Stimulated activated CD4-positive, alpha-beta T cell treated with anti-CD3 and anti-CD28 coated beads, Interleukin-4, amount 100 ng/mL, for 48 hours (primary cell): Measurements from ENCODE around the gene GRIN1.

ENCODE experiments used
- DNase-seq, 2 donors: peaks; one replicate each; pipeline ENCODE4 v3.0.0-alpha.2; 2020; ENCODE audit warnings: low read depth in 2 of 2

GRIN1 gene

DNA sequence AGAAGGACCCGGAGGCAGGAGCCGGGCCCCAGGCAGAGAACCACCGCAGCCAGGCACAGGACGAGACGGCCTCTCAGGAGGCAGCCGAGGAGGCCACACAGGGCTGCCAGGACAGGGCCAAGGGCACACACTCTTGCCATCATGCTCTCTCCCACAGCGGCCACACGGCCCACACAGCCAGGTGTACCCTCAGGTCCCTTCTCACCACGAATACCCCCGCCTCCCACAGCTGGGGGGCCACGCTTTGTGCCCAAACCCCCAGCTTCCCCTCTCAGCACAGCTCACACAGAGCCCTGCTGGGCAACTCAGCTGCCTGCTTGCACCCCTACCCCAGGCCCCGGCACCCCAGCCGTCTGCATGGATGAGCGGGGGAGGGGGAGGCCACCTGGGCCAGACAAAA lies 54.8 kb downstream of the GRIN1 start:
- no peak for DNase-seq

DNA sequence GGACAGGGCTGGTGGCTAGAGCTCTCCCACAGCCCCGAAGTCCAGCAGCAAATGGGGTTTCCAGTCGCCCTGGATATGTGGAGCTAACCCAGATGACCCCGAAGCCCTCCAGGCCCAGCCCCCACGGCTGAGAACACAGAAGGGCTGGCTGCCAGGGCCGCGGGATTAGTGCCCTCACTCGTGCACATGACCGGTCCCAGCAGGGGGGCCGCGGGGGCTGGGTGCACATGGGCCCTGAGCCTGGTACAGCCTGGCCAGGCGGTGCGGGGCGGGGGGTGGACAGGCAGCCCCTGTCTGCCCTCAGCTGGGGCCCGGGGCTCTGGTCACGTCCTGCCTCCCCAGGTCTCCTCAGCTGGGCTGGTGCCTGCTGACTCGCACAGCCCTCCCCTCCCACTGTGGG lies 55.4 kb downstream of the GRIN1 start:
- no peak for DNase-seq

DNA sequence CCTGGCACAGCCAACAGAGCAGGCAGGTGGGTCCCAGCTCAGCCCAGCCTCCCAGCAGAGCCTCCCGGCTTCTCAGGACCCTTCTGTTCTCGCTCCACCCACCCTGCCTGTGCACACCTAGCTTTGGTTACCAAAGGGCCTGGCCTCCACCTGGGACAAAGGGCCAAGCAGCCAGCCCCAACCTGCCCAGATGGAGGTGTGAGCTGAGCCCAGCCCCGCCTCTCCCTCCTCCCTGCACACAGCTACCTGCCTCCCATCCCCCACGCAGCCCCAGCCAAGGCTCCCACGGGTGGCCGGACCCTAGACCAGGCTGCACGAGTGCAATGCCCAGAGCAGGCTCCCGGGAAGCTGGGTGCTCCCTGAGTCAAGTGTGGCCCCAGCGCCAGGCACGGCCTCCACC lies 56.0 kb downstream of the GRIN1 start:
- DNase-seq: no peak

DNA sequence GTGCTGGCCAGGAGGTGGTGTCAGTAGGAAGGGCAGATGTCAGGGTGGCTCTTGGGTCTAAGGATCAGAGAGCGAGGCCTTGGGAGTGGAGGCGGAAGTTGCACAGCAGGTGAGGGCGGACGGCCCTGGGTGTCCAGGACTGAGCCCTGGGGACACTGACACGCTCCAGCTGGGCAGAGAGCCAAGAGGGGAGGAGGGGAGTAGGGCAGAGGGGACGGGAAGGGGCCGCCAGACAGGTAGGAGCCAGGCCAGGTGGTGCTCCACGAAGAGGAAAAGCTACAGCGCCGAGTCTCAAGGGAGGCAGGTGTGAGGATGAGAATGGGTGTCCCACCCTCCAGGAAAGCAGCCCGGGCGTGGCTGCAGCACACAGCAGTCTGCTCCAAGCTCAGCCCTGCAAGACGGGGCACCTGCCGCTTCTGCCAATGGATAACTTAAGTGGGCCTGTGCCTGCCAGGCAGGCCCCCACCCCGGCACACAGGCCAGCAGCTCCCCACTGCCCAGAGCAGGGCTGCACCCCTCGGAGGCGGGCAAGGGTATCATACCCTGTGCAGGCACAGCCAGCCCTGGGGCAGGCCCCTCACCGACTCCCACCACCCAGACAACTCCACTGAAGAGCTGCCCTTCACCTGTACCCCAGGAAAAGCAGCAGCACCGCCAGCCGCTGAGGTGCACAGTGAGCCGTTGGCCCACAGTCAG lies 56.7 kb downstream of the GRIN1 start:
- DNase-seq: no peak

DNA sequence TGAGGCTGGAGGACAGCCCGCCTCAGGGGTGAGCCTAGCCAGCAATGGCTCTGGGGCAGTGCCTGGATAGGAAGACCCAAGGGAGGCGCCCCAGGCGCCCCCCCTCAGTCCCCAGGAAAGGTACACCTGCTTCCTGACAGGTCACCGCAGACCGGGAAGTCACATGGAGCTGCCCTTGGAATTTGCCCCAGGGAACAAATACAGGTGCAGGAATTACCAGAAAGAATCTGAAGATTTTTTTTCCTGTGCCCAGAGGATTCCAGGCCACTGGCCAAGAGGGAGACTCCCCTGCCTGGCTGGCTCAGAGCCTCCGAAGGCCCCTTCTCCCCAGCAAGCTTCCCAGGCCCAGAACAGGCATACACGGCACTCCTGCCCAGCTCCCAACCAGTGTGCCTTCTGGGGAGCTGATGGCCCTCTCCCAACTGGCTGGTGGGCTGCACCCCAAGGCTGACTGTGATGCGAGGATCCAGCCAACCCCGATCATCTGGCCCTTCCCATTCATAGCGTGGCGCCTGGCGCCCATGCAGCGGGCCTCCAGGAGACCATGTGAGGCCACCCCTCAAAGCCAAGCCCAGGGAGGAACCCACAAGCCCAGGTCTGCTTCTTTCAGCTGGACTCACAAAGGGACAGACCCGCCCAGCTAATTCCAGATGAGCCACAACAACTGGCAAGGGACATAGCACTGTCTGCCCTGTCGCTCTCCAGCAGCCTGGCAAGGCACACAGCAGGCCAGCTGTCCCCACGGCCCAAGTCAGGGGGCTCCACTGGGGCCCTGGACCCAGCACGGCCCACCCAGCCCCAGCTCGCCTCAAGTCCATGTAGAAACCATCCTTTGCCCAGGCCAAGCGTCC lies 59.3 kb downstream of the GRIN1 start:
- no peak for DNase-seq

DNA sequence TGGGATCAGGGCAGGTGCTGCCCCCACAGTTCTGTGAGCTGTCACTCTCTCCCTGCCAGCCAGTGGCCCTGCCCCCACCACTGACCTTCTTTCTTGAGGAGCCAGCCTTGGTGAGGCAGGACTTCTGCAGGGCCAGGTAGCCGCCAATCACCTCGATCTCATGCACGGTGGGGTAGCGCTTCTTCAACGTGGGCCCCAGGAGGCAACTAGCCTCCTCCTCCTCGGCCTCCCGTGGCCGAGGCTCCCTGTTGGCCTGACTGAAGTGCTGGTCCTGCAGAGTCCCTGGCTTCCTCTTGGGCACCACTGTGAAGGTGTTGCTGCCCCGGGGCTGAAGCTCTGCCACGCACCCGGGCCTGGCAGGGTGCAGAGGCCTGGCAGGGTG lies 59.9 kb downstream of the GRIN1 start:
- DNase-seq: no peak

DNA sequence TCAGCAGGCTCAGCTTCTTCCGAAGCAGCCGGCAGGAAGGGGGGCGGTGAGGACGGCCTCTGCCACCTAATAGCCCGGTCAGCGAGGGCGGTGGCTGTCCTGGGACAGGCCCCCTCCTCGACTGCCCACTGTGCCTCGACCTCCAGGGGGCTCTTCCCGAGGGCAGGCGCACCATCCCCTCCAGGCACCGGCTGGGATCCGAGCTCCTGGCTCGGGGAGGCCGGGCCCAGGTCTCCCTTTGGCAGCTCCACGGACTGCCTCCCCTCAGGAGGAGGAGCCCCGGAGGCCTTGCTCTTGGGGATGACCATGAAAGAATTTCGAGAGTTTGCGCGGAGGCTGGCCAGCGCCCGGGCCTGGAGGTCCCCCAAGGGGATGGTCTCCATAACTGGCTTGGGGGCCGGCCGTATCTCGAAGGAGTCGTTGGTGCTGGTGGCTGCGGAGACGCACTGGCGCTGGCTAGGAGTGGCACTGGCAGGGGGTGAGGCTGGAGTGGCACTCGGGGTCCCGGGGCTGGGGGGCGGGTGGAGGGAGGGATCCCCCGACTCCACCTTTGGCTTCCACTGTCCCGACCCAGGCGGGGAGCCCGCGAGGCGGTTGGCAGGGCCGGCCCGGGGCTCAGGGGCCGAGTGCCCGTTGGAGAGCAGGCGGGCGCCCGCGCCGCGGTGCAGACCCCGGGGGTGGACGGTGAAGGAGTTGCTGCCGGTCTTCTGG lies 60.6 kb downstream of the GRIN1 start:
- no peak for DNase-seq

DNA sequence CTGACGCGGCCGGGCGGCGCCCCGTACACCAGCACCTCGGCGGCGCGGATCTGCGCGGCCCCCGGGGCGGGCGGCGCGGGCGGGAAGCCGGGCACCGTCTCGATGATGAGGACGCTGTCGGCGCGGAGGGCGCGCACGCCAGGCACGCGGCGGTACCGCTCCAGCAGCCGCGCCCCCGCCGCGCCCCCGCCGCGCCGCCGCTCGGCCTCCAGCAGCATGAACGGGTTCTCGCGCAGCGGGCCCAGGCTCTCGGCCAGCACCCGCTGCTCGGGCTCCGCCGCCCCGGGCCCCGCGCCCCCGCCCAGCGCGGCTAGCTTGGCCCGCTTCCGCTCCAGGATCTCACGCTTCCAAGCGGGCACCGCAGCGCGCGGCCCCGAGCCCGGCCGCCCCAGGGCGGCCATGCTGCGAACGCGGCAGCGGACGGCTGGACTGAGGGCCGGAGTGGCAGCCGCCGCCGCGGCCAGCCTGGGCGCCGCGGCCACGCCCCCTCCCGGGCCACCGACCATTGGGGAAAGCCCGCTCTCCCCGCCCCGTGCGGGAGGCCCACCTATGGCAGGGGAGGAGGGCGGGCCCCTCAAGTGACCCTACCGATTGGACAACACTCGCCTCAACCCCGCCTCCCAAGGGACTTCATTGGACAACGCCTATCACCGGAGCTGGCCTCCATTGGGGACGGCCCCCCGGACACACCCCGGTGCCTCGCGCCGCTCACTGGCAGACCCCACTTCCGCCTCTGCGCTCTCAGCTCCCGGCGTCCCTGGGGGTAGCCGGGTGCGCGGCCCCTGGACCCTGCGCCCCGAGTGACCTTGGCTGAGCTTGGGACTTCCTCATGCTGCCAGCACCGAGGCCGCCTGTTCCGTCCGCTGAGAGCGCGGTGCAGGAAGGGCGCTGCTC lies 61.6 kb downstream of the GRIN1 start, which contains the start of gene TPRN:
Gene TPRN (minus strand): TSS at position 431 of the 894 bp plus-strand sequence. CDS start 30 bp downstream, at position 401.
- DNase-seq: peak; percentile 96 to 99

DNA sequence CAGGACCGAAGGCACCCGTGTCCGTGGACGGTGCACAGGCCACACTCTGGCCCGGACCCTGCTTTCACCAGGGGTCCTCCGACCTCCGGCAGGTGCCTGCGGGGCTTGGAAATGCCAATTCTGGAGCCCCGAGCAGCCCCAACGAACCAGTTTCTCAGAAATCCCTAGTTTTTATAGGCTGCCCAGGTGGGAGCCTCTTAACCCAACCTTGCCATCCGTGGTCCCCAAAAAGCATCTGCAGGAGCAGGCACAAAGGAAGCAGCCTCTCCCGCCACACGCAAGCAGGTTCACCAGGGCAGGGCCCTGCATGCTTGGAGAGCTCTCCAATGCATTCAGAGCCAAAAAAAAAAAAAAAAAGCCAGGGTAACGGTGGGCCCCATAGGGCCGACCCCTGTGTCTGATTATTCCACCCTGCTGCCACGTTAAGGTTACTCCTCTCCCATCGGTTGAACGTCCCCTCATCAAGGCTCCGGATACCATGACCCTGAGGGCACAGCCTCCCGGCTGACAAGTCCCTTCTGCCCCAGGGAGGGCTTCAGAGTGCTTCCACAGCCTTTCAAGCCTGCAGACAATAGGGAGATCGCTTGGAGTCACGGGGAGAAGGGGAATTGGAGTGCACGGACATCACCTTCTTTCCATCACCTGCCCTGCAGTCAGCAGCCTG lies 62.4 kb downstream of the GRIN1 start:
- no peak for DNase-seq

DNA sequence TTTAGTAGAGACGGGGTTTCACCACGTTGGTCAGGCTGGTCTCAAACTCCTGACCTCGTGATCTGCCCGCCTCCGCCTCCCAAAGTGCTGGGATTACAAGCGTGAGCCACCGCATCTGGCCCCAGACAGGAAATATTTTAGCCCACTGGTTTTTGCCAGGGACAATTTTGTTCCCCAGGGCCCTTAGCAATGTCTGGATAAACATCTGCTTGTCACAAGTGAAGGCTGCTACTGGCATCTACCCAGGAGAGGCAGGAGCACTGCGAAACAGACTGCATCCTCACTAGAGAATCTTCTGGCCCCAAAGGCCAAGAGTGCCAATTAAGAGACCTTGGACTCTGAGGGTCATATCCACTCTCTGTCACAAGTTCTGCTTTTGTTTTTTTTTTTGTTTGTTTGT lies 64.0 kb downstream of the GRIN1 start:
- DNase-seq: no peak

DNA sequence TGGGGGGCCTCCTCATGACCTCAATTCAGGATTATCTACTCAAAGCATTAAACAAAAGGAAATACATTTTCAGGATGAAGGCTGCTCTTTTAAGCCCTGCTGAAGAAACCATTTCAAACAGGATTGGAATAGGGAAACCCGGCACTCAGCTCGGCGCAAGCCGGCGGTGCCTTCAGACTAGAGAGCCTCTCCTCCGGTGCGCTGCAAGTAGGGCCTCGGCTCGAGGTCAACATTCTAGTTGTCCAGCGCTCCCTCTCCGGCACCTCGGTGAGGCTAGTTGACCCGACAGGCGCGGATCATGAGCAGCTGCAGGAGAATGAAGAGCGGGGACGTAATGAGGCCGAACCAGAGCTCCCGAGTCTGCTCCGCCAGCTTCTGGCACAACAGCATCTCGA lies 65.8 kb downstream of the GRIN1 start:
- DNase-seq: no peak

DNA sequence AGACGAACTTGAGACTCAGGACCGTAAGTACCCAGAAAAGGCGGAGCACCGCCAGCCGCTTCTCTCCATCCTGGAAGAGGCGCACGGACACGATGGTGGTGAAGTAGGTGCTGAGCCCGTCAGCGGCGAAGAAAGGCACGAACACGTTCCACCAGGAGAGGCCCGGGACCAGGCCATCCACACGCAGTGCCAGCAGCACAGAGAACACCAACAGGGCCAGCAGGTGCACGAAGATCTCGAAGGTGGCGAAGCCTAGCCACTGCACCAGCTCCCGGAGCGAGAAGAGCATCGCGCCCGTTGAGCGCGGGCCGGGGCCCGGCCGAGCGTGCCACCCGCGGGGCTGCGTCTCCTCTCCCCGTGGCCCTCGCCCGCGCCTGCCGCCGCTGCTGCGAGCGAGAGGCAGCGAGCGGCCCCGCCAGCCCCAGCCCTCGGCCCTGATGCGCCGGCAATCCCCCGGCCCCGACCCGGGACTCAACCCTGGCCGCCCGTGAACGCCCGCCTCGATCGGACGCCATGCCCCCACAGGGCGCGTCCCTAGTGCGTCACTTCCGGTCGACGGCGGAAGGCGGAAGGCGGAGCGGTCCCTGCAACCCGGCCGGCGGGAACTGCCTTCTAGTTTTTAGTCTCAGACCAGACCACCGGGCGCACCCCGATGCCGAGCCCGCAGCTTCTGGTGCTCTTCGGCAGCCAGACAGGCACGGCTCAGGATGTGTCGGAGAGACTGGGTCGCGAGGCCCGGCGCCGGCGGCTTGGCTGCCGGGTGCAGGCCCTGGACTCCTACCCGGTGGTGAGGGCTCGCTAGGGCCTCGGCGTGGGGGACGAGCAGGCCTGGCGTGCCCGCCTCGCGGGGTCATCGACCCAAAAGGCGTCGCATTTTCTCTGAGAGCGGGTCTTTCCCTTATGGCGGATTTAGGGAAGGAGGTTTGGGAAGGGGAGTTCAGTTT lies 66.4 kb downstream of the GRIN1 start, which contains the start of the genes NDOR1 and TMEM203:
Gene NDOR1 (plus strand): TSS at position 575 of the 944 bp plus-strand sequence. CDS start 78 bp downstream, at position 653.
Gene TMEM203 (minus strand): TSS at position 523 of the 944 bp plus-strand sequence. CDS start 234 bp downstream, at position 289.
- DNase-seq: peak; percentile 93 to 94

DNA sequence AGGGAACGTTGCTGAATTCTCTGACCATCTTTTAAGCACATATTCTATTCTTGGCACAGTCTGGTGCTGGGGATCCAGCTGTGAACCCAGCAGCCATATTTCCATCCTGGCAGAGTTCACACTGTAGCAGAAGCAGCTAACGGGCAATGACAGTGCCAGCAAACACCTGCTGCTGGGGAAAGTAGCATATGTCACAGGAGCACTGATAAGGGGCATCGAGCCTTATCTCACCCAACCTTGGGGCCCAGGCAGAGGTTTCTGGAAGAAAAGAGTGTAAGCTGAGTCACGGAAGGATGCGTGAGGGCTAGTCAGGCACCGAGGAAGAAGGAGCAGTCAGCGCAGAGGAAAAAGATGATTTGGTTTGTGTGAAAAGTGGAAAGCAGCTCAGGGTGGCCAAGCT lies 67.6 kb downstream of the GRIN1 start:
- DNase-seq: no peak

DNA sequence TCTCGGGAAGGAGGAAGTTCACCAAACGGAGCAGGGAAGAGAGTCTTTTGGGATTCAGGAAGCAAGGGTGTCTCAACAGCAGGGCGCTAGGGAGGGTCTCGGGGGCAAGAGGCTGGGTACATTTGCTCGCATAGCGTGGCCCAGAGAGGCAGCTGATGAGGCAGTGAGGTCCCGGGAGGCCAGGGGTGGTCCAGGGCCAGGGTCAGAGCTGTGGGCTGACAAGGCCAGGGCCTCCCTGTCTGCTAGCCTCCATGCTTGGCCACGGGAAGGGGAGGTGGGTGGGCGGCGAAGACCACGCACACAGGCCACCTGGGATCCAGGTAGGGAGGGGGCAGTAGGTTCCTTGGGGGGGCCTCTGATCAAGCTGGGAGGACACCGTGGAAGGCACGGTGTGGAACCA lies 72.6 kb downstream of the GRIN1 start:
- no peak for DNase-seq

DNA sequence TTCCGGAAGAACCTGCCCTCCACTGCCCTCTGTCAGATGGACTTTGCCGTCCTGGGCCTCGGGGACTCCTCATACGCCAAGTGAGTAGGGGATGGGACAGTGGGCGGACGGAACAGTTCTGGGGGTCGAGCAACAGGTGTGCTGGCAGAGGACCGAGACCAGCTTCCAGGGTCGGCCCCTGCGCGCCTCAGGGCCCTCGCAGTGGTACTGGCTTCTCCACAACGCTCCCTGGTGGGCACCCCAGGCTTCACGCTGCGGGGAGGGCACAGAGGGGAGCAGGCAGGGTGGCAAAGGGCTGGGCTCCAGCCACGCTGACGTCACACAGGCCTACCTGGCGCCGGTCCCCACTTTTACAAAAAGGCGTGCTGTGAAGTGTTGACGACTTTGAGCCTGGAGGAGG lies 73.6 kb downstream of the GRIN1 start:
- DNase-seq: no peak

DNA sequence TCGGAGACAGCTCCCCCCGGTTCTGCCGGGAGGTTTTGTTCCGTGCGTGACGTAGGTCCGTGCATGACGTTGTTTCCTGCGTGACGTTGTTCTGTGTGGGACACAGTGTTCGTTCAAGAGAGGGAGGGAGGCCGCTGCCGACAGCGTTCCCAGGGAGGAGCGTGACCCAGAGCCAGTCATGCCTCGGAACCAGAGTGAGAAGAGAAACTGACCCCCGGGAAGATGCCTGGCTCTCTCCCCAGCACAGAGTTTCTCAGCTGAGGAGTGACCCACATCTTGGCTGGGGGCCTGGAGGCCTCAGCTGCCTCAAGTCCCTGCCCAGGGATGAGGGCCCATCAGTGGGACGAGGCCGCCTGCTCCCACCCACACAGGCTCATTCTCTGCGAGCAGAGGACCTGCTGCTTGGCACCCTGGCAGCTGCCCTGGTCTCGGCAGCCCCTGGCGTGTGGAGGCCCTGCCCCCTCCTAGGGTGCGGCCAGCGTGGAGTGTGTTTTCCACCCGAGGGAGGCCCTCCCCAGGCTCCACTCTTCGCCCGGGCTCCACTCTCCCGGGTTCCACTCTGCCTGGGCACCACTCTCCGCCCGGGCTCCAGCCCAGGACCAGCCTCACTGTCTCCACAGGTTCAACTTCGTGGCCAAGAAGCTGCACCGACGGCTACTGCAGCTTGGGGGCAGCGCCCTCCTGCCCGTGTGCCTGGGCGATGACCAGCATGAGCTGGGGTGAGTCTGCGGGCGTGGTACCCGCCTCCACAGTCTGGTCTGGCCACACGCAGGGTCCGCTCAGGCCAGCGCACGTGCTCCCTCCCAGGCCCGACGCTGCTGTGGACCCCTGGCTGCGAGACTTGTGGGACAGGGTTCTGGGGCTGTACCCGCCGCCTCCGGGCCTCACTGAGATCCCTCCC lies 74.5 kb downstream of the GRIN1 start:
- DNase-seq: no peak

DNA sequence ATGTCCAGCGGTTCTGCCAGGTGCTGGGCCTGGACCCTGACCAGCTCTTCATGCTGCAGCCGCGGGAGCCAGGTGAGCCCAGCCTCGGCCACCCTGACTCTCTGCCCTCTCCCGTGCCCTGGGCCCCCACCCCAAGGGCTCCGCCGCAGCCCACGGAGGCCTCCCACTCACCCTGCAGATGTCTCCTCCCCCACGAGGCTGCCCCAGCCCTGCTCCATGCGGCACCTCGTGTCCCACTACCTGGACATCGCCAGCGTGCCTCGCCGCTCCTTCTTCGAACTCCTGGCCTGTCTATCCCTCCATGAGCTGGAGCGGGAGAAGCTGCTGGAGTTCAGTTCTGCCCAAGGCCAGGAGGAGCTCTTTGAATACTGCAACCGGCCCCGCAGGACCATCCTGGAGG lies 75.7 kb downstream of the GRIN1 start:
- DNase-seq: no peak

DNA sequence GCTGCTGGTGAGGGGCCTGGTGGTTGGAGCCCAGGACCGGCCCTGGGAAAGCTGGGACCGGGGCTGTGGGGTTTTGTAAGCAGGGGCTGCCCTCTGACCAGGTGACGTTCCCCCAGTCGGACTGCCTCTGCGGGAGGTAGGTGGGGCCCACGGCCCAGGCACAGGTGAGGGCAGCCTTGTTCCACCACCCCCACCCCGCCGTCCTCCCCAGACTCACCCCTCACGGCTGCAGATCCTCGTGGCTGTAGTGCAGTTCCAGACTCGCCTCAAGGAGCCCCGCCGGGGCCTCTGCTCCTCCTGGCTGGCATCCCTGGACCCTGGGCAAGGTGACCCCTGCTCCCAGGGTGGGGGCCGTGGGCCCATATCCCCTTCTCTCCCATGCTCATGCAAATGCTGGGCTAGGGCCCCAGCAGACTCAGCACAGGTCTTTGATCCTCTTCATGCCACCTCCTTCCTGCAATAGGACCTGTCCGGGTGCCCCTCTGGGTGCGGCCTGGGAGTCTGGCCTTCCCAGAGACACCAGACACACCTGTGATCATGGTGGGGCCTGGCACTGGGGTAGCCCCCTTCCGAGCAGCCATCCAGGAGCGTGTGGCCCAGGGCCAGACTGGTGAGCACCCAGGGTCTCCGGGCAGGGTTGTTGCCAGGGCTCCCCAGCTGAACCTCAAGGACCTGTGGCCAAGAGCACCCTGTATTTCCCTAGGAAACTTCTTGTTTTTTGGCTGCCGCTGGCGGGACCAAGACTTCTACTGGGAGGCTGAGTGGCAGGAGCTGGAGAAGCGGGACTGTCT lies 76.4 kb downstream of the GRIN1 start:
- DNase-seq: no peak
